Activated CD4-positive, CD25-positive, alpha-beta regulatory T cell treated with anti-CD3 and anti-CD28 coated beads, Interleukin-2, amount 50 U/mL, for 24 hours (primary cell): ENCODE data around the gene TMEM169.
A peak's percentile ranks its signal among the peaks of the same experiment; 100 is the strongest.
"Not testable (repeated sequence)": the region's sequence is repeated elsewhere in the genome, so short reads cannot be mapped to it uniquely, and the experiment has no call there.

ENCODE experiments used
- ATAC-seq, 2 donors: fragments of 150-1000 bp; cut with Tn5 transposase; one replicate each; pipeline ENCODE4 v1.10.0; 2021; ENCODE audit warnings: mild to moderate bottlenecking in 1 of 2, moderate library complexity in 1 of 2

TMEM169 gene

GRCh38 chr2:216072473-216072872 lies 9.2 kb upstream of the TMEM169 start:
- no peak for ATAC-seq

DNA sequence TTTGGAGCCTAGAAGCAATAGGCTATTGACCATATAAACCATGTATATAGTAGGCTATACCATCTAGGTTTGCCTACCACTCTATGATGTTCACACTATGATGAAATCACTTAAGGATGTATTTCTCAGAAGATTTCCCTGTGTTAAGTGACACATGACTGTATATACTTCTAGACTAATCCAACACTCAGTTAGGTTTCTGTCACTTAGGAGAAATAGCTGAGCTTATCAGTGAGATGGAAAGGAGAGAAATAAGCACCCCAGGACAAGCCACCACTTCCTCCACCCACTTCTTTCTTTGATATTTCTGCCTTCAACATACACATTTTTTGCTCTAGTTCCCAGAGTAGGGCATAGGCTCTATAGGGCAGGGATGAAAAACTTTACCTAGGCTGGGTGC lies 7.9 kb upstream of the TMEM169 start:
- peak in 1 of 2 donors; percentile 33 for ATAC-seq

GRCh38 chr2:216074380-216074779 lies 7.3 kb upstream of the TMEM169 start:
- no peak for ATAC-seq

- no peak for ATAC-seq
These were observed 6.9 kb upstream of the TMEM169 start for GRCh38 chr2:216074794-216075193.

DNA sequence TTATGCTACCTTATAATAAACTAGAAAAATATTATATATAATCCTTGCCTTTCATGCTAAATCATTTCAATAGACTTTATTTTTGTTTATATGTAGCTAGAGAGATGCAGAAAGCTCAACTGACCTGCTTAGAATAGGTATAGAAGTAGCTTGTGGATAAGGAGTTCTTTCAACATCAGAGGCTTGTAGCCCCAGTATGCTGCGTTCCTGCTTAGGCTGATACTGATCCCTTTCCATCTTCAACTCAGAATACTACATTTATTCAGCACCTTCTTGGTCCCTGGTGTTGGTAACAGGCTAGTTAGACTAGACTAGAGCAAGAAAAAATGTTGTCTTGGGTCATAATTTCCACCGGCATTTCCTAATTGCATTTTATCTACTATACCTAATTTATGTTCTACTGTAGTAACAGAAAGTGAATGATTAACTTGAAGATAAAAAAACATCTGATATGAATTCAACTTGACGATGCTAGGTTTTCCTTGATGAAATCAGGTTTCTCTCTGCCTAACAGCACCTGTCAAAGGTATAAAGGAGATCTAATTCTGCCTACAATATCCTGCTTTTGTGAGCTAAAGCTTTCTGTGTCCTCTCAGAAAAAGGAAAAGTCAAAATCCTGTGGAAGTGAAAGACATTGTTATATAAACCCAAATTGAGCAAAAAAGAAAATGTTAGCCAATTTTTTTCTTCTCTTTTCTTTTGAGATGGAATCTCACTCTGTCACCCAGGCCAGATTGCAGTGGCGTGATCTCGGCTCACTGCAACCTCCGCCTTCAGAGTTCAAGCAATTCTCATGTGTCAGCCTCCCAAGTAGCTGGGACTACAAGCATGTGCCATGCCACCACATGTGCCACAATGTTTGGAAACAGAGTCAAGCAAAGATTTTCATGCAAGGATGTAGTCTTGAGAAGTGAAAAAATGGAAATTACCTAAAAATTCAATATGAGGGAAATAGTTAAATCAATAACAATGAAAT lies 5.9 kb upstream of the TMEM169 start:
- ATAC-seq = no peak

- ATAC-seq = no peak
These were observed 2.9 kb upstream of the TMEM169 start for GRCh38 chr2:216078776-216079175.

- not testable (repeated sequence) for ATAC-seq
These were observed 1.7 kb upstream of the TMEM169 start for GRCh38 chr2:216080048-216080447.

DNA sequence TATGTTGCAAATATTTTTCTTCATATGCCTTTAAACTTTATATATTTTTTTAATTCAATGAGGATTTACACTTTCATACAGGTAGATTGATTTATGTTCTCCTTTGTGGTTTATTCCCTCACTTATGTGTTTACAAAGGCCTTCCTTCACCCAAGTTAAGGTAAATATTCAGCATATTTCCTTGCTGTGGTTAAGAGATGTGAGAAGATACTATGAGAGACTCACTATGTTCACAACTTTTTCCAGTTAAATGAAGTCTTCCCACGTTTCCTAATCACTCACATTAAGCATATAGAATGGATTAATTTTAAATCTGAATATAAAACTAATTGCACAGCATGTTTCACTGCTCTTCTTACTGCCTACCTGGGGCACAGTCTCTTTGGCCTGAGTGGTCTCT lies 707 bp upstream of the TMEM169 start:
- no peak for ATAC-seq

DNA sequence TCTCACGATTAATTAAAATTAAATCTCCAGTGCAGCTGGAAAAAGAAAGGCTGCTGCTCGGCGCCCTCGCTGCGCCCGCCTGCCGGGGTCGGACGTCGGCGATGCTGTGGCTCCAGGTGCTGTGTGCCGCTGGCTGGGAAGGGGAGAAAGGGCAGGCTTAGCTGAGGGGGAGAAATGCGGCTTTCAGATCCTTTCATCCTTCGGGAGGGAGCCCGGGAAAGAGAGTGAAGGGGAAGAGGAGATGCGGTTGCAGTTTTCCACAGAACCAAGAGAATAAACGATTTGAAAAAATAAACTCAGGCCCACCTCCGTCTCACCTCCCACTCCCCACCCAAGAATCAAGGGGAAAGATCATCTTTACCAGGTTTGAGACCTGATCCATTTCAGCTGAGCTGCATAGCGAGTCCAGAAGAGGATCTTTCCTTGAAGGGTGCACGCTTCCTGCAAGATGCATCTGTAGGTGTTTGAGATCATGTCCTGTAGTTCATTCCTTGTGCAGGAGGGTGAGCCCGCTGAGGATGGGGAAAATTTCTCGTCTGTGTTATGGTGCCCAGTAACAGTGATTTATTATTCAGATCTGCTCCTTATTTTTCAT lies 495 bp downstream of the TMEM169 start:
- ATAC-seq = peak; percentile 5 to 8

- no peak for ATAC-seq
These were observed 1.1 kb downstream of the TMEM169 start for GRCh38 chr2:216082805-216083204.

DNA sequence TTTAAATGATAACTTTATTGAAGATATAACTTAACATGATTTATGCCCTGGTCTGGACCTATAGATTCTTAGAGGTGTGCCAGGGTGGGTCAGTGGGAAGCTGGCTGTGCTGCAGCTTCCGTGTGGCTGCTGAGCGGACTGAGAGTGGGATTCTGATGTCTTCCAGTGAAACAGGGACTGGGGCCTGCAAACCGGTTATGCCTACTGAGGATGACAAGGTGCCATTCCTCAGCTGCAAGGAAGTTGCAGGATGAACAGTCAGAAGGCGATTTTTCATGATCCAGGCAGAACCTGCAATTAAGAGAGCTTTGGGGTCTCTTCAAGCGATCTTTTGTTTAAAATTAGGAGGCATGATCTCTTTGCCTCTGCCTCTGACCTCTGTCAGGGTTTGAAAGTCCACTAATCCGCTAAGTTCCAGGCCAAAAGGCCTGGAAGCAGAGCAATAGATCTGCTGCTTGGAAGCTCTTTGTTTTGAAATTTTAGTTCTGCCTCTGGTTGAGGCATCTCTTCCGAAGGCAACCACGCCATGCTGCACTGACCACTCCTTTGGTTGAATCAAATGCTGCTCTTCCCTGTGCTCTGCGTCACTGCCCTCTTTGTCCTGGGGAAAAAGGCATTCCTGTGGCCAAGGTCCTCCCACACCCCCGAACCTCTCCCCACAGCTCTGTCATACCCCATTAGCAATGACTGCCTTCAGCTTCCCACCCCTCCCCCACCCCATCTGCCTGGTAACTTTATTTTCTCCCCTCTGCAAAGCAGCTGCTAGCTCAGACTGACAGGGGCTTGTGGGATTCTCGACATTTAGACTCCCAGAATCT lies 2.0 kb downstream of the TMEM169 start:
- no peak for ATAC-seq

DNA sequence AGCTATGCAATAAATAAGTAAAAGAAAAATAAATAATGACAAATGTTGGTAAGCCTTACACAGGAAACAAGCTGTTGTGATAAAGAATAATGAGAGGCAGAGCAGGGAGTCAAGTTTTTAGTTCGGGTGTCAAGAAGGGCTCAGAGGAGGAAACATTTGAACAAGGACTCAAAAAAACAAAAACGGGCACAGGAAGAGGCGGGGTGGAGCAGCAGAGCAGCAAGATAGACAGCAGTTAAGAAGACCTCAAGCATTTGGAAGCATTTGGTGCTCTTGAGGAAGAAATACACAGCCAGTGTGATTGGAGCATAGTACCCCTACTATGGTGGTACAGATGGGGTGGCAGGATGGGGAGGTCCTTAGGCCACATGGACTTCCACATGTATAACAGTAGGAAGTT lies 2.8 kb downstream of the TMEM169 start:
- peak in 1 of 2 donors; percentile 23 for ATAC-seq

- no peak for ATAC-seq
These were observed 4.6 kb downstream of the TMEM169 start for GRCh38 chr2:216086207-216086893.

DNA sequence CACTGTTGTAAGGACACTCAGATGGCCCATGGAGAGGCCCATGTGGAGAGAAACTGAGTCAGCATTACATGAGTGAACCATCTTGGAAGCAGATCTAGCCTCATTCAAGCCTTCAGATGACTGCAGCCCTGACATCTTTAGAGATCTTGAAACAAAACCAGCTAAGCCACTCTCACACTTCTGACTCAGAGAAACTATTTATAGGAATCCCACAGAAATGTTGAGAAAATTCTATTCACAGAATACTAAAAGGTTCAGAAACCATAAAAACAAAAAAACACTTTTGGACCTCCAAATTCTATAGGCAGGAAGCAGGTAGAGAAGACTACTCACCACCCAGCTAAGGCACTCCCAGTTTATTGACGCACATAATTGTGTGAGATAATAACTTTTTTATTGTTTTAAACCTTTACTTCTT lies 8.7 kb downstream of the TMEM169 start:
- ATAC-seq = peak; percentile 90 to 91

- ATAC-seq = no peak
These were observed 10.9 kb downstream of the TMEM169 start for GRCh38 chr2:216092646-216093045.

DNA sequence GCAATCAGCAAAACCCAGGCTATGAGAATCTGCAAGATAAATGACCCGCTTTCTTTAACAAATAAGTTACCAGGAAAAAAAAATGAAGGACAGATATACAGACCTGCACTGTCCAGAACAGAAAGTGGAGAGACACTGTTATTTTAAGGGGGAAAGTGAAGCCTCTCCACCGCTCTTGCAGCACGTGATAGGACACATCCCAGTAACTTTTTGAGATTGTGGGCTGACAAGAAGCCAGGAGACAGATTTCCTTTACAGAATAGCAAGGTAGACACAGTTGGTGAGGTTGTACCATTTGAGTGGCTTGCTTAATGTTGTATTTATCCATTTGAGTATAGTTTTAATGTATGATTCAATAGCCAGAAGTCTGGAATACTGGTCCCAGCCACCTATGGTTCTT lies 13.0 kb downstream of the TMEM169 start:
- no peak for ATAC-seq

GRCh38 chr2:216098421-216099334 lies 17.0 kb downstream of the TMEM169 start:
- no peak for ATAC-seq

DNA sequence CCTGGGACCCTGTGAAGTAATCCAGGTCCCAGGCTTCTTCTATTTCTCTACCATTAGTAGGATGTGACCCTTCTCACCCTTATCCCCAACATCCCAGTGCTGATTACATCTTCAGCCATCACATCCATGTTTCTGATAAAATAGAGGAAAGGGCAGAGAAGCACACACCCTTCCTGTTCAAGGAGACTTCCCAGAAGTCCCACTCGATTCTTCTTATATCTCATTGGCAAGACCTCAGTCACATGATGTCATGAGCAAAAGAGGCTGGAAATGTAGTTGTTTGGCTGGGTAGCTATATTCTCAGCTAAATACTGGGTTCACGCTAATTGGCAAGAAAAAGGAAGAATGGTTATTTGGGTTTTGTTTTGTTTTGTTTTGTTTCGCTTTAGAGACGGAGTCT lies 19.4 kb downstream of the TMEM169 start:
- no peak for ATAC-seq

DNA sequence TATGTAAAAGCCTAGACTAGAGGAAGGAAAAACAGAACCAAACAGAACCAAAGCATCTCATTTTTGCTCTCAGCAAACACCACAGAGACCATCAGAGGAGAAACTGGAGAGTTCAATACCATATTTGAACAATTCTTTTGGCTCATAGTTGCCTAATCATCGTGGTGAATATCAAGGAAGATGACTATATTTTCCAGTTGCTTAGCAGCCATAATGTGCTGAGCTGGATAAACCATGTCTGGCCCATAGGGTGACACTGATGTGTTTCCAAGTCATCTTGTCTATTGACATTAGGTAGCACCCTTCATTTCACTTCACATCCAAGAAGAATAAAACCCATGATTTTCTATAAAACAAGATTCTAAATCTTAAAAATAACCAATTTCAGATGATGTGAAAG lies 21.5 kb downstream of the TMEM169 start:
- peak in 1 of 2 donors; percentile 46 for ATAC-seq

GRCh38 chr2:216104691-216105090 lies 23.0 kb downstream of the TMEM169 start:
- ATAC-seq = no peak

DNA sequence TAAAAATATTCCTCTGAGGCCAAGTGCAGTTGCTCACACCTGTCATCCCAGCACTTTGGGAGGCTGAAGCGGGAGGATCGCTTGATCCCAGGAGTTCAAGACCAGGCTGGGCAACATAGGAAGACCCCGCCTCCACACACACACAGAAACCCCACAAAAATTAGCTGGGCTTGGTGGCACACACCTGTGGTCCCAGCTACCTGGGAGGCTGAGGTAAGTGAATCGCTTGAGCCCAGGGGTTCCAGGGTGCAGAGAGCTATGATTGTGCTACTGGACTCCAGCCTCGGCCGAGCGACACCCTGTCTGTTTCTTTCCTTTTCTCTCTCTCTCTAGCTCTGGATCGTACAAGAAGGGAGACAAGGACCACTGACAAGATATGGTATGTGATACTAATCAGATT lies 25.6 kb downstream of the TMEM169 start:
- no peak for ATAC-seq
